Measurements from ENCODE around the gene OPCML. TPM values are rescaled to one million over a fixed set of nuclear protein-coding genes. Genes with fewer than 3 reads are reported as not detected.

OPCML gene
- total RNA-seq, 4 donors from 2014 or later: not detected

GRCh38 chr11:132501356-132501755 is 1030.9 kb downstream of the OPCML start:
- no peak overlapping the region for H3K27ac ChIP-seq
- H3K36me3 ChIP-seq: no peaks in the 10 kb centered on the region
- H3K4me3 ChIP-seq: no peak overlapping the region
- H3K27me3 ChIP-seq: no peaks in the 10 kb centered on the region
- intact Hi-C loops (cut with DNase I; ENCODE audit: low total_unique reads): no loop called here
- WGBS, 2 donors (ENCODE audit: low coverage in 1 of 2): 50 to 74% methylated on average over 1 to 4 of the region's 4 CpGs
- no peaks in the 10 kb centered on the region for H3K9me3 ChIP-seq
- TF ChIP-seq POLR2A (IDR thresholded peaks at IDR 0.05) (no peak), POLR2AphosphoS5 (IDR thresholded peaks at IDR 0.05) (no peak), EP300 (IDR thresholded peaks at IDR 0.05; ENCODE audit: low read depth) (no peak)
- TF ChIP-seq, protein P1, sequence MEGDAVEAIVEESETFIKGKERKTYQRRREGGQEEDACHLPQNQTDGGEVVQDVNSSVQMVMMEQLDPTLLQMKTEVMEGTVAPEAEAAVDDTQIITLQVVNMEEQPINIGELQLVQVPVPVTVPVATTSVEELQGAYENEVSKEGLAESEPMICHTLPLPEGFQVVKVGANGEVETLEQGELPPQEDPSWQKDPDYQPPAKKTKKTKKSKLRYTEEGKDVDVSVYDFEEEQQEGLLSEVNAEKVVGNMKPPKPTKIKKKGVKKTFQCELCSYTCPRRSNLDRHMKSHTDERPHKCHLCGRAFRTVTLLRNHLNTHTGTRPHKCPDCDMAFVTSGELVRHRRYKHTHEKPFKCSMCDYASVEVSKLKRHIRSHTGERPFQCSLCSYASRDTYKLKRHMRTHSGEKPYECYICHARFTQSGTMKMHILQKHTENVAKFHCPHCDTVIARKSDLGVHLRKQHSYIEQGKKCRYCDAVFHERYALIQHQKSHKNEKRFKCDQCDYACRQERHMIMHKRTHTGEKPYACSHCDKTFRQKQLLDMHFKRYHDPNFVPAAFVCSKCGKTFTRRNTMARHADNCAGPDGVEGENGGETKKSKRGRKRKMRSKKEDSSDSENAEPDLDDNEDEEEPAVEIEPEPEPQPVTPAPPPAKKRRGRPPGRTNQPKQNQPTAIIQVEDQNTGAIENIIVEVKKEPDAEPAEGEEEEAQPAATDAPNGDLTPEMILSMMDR (IDR thresholded peaks at IDR 0.05): no peak
- H3K4me1 ChIP-seq: no peaks in the 10 kb centered on the region
- no peak for DNase-seq
- in situ Hi-C loops (cut with MboI; ENCODE audit: low pct_ligation_motif_present in 1 of 4, low pct_unique_long_range_greater_than_20kb in 1 of 4, low sequenced_read_pairs in 3 of 4): no loop called here

DNA sequence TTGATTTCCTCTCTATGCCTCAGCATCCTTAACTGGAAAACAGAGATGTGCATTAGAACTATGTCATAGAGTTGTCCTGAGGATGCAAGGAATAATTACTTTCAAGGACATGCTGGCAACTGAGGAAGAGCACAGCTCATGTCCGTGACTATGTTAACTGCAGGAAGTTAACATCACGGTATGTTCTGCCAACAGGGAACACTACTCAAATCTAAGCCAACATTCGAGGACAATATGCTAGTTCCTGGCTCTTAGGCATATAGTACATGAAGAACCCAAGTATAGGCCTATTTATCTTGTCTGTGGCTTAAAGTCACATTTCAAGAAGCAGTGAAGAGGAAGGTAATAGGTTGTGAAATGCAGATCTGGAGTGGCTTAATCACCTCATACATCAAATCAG is 1032.6 kb downstream of the OPCML start:
- Histone ChIP-seq H3K4me1 (no peaks in the 10 kb centered on the region), H3K9me3 (no peaks in the 10 kb centered on the region), H3K4me3 (no peak overlapping the region), H3K36me3 (no peaks in the 10 kb centered on the region), H3K27me3 (no peaks in the 10 kb centered on the region), H3K27ac (no peak overlapping the region)
- intact Hi-C loops (cut with DNase I; ENCODE audit: low total_unique reads): no loop called here
- TF ChIP-seq EP300 (IDR thresholded peaks at IDR 0.05; ENCODE audit: low read depth) (no peak), POLR2A (IDR thresholded peaks at IDR 0.05) (no peak), POLR2AphosphoS5 (IDR thresholded peaks at IDR 0.05) (no peak)
- TF ChIP-seq, protein P1 (IDR thresholded peaks at IDR 0.05): no peak
- DNase-seq: no peak
- in situ Hi-C loops (cut with MboI; ENCODE audit: low pct_ligation_motif_present in 1 of 4, low pct_unique_long_range_greater_than_20kb in 1 of 4, low sequenced_read_pairs in 3 of 4): no loop called here
- WGBS, 2 donors (ENCODE audit: low coverage in 1 of 2): 58 to 77% methylated on average over 2 to 3 of the region's 3 CpGs

DNA sequence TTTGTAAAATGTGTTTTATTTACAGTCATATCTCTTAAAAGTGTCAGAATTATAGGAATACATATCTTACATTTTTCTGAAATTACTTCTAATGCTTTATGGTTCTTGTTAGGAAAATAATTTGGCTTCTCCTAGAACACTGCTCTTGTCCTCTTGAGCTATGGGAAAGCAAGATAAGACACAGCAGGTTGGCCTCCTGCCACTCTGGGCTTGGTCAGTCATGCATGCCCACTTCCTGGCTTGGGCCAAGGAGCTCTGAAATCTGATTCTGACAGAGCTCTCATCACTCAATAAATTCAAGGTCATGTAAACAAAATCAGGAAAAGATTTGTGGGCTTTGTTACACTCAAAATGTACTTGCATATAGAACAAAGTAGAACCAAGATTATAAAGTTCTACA is 1036.0 kb downstream of the OPCML start:
- Histone ChIP-seq H3K4me3 (no peak overlapping the region), H3K27ac (no peak overlapping the region), H3K36me3 (no peaks in the 10 kb centered on the region), H3K27me3 (no peaks in the 10 kb centered on the region), H3K4me1 (no peaks in the 10 kb centered on the region), H3K9me3 (no peaks in the 10 kb centered on the region)
- in situ Hi-C loops (cut with MboI; ENCODE audit: low pct_ligation_motif_present in 1 of 4, low pct_unique_long_range_greater_than_20kb in 1 of 4, low sequenced_read_pairs in 3 of 4): no loop called here
- intact Hi-C loops (cut with DNase I; ENCODE audit: low total_unique reads): no loop called here
- TF ChIP-seq EP300 (IDR thresholded peaks at IDR 0.05; ENCODE audit: low read depth) (no peak), POLR2AphosphoS5 (IDR thresholded peaks at IDR 0.05) (no peak), POLR2A (IDR thresholded peaks at IDR 0.05) (no peak)
- TF ChIP-seq, protein P1 (IDR thresholded peaks at IDR 0.05): no peak
- no peak for DNase-seq

GRCh38 chr11:132493801-132494200 is 1038.5 kb downstream of the OPCML start:
- H3K27me3 ChIP-seq: no peaks in the 10 kb centered on the region
- 43 to 49% methylated on average over 4 of the region's 4 CpGs for WGBS, 2 donors (ENCODE audit: low coverage in 1 of 2)
- in situ Hi-C loops (cut with MboI; ENCODE audit: low pct_ligation_motif_present in 1 of 4, low pct_unique_long_range_greater_than_20kb in 1 of 4, low sequenced_read_pairs in 3 of 4): no loop called here
- no peaks in the 10 kb centered on the region for H3K36me3 ChIP-seq
- no peak overlapping the region for H3K4me3 ChIP-seq
- TF ChIP-seq, protein P1 (IDR thresholded peaks at IDR 0.05): no peak
- TF ChIP-seq EP300 (IDR thresholded peaks at IDR 0.05; ENCODE audit: low read depth): no peak
- TF ChIP-seq POLR2A (IDR thresholded peaks at IDR 0.05): no peak
- TF ChIP-seq POLR2AphosphoS5 (IDR thresholded peaks at IDR 0.05): no peak
- intact Hi-C loops (cut with DNase I; ENCODE audit: low total_unique reads): no loop called here
- H3K4me1 ChIP-seq: no peaks in the 10 kb centered on the region
- no peak overlapping the region for H3K27ac ChIP-seq
- peaks cover 0 to 3% of the 10 kb centered on the region in 2 donors for H3K9me3 ChIP-seq
- no peak for DNase-seq

Data from transverse colon (tissue), 4 donors.